Fibroblast of peridontal ligament (primary cell): ENCODE results near the gene ABCB11.
A peak's percentile ranks its signal among the peaks of the same experiment; 100 is the strongest.
"Not testable (repeated sequence)": the region's sequence is repeated elsewhere in the genome, so short reads cannot be mapped to it uniquely, and the experiment has no call there.

Experiments
- DNase-seq: peaks from one replicate; pipeline ENCODE4 v3.0.0-alpha.2; 2010; ENCODE audit errors: extremely low read depth

ABCB11 gene

DNA sequence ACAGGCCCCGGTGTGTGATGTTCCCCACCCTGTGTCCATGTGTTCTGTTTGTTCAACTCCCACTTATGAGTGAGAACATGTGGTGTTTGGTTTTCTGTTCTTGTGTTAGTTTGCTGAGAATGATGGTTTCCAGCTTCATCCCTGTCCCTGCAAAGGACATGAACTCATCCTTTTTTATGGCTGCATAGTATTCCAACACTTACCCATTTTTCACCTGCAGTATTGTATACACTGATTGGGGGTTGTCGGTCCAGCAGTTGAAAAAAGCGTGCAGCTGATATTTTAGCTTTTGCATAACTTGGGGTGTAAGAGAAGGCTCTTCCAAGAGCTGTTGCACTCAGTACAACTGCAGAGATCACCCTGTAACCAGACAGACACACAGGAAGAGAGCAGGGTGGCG lies 99.0 kb downstream of the ABCB11 start:
- not testable (repeated sequence) for DNase-seq

- DNase-seq, result no peak
Observed at GRCh38 chr2:168930242-168930641, 100.9 kb downstream of the ABCB11 start.

GRCh38 chr2:168929031-168929430 lies 102.1 kb downstream of the ABCB11 start:
- DNase-seq, result no peak

DNA sequence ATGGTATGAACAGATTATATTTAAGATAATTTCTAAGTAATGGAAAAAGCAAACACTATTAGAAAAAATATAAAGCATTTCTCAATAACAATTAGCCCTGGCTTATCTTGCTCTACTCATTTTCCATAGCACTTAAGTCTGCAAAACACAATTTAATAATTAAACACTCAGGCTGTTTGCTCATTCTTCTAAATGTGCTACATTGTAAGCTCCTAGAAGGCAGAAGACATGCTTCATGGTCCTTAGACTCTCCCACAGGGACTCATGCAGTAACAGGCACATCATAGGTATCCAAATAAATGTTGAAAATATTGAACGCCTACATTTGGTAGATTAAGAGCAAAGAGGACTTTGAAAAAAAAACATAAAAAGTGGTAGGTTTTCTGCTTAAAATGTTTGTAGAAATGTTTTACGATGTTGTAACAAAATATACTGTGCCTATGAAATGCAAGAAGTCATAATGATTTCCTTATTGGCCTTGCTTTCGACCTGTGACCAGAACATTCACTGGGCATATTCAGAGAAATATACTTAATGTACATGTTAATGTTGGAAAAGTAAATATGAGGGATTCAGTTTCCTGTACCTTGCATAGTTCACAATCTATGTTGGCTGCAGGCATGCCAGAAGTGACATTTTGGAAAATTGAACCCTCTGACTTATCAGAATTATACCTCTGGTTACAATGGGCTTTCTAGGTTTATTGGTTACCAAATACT lies 102.9 kb downstream of the ABCB11 start:
- DNase-seq, result no peak

GRCh38 chr2:168926621-168927386 lies 104.3 kb downstream of the ABCB11 start:
- no peak for DNase-seq

- DNase-seq, result peak; percentile 67
Observed at GRCh38 chr2:168920504-168921157, 110.5 kb downstream of the ABCB11 start.

GRCh38 chr2:168916331-168916675 lies 114.8 kb downstream of the ABCB11 start:
- DNase-seq, result no peak

DNA sequence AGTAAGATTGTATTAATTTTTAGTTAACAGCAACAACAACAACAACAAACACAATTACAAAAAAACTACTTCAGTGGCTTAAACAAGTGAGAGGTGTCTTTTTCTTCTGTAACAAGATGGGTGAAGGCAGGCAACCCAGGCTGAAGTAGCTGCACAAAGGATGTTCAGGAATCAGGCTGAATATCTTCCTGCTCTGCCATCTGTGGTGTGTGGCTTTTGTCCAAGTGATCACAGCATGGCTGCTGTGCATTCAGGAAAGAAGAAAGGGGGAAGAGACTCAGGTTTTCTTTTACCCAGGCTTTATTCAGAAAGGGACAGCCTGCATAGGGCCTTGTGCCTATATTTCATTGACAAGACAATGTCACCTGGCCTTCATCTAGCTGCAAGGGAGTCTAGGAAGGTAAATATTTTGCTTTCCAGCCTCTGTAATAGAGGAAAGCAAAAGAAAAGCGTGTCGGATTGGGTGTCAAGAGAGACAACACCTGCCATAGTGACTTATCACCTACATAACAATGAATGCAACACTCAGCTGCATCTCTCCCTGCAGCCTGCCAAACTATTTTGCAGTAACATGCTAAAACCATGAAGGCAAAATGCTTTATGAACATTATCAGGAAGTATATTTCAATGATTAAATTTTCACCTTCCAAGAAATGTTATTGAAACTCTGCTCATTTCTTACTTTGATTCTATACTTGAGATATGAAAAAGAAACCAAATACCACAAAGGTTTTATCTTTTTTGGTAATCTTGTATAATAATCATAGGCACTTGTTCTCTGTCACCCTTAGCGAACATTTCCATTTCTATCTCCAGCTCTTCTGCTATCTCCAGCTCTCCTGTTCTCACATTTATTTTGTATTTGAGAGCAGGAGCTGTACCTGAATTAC lies 115.4 kb downstream of the ABCB11 start:
- DNase-seq, result no peak

- no peak for DNase-seq
Observed at GRCh38 chr2:168913495-168913894, 117.6 kb downstream of the ABCB11 start.

DNA sequence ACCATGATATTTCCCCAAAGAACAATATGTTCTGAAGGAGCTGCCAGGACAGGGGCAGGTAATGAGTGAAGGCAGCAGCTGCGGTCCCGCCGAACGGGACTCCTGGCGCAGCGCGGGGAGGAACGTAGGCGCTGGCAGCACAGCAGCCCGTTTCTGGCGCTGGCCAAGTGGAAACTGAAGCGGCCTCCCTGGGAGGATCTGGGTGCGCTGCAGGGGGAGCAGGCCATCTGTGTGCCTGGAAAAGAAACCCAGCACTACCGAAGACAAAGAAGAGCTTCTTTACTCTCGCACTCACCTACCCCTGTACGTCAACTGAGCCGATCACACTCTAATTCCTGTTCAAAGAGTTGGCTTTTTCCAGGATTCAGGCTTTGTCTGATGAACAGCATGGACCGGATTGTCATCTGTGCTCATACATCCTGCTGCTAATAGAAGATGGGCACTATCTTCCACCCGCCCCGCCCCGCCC lies 118.2 kb downstream of the ABCB11 start:
- DNase-seq, result peak; percentile 31

GRCh38 chr2:168912466-168912865 lies 118.7 kb downstream of the ABCB11 start:
- DNase-seq, result peak; percentile 6

DNA sequence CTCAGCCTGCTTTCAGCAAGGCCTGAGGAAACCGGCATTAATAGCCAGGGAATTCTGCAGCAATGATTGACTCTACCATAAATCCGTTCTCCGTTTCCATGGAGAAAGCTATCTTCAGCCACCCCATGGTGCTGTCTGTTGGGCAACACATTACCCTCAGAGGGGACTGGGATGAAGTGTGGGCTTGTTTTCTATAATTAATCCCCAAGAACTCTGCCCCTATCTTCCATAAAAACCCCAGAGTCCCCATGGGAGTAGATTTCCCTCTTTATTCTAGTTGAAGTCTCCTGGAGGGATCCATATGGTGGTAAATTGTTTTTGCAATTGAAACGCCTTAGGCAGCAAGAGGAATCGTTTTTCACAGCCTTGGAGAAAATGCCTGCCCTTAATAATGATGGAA lies 120.8 kb downstream of the ABCB11 start:
- DNase-seq, result no peak

GRCh38 chr2:168907940-168908662 lies 123.0 kb downstream of the ABCB11 start:
- no peak for DNase-seq

DNA sequence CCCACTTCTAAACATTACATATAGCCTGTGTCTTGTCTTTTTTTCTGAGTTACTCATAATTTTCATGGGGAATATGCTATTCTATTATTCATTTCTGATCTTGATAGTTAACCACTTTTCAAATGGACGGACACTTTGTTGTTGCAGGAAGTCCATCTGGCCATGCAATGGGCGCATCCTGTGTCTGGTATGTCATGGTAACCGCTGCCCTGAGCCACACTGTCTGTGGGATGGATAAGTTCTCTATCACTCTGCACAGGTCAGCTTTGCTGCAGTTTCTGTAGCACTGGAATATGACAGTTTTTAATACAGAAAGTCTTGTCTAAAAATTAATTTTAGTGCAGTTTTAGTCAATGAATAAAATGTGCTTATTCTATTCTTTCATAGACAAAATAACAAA lies 126.8 kb downstream of the ABCB11 start:
- no peak for DNase-seq

- DNase-seq, result no peak
Observed at GRCh38 chr2:168903888-168904287, 127.2 kb downstream of the ABCB11 start.

DNA sequence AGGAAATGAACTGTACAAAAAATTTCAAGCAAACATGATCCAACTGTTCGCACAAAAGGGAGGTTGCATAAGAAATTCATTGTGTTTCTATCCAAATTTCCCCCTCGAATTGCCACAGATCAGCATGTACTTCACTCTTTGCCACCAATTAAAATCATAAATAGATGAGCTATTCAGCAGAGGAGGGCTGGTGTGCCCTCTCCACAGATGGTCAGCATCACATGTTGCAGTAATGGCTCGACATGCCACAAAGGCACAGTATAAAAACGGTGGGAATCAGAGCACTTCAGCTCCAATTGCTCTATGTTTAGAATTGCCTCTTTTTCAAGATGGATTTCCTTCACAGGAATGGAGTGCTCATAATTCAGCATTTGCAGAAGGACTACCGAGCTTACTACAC lies 130.1 kb downstream of the ABCB11 start, which contains the start of gene G6PC2:
Gene G6PC2, plus strand, starts transcription at position 289 of the 400 bp plus-strand sequence. Its CDS starts 41 bp downstream, at position 330.
- DNase-seq, result no peak

- DNase-seq, result no peak
Observed at GRCh38 chr2:168897449-168897848, 133.7 kb downstream of the ABCB11 start.

DNA sequence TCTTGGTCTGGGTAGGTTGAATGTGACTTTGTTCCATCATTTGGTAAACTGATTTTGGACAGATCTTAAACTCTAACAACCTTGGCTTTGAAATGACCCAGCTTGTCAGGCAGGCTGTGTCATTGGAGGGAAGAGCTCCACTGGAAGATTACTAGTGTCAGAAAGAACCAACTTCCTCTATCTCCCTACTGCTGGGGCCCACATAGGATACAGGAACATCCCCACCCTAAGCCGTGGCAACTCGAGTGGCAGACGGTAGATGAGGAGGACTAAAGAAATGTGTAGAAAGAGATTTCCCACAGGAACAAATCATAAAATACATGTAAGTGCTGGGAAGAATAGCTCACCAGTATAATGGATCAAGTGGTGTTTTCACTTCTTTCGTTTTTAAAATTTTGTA lies 134.3 kb downstream of the ABCB11 start:
- no peak for DNase-seq

DNA sequence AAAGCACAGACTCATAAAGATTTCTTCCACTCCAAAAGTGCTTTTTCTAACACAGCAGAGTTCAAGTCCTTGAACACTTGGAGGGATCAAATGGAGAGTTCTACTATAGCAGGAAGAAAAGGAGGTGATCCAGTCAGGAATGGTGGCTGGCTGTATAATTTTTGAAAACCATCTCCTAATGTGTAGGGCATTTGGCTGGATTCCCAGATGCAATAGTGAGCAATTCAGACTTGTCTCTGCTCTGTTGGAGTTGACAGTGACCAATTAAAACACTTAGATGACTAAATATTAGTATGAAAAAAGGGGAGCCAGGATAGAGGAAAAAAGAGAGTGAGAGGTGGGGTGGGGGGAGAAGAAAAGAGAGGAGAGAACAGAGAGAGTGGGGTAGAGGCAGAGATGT lies 135.4 kb downstream of the ABCB11 start:
- DNase-seq, result no peak

DNA sequence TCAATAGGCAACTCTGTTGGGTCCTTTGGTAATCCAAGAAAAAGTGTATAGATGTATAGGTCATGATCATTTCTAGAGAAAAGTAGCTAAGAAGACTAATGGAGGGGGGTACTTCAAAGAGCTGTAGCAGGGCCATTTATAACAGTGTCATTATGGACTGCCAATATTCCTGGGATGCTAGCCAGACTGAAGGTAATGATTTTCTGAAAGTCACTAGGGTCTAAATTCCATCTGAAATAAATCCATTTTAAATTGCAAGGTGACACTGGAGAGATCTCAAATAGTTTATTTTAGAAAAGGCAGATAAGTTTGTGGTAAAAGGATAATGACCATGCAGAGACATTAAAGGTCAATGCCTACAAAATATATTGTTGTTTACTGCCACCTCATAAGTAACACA lies 136.4 kb downstream of the ABCB11 start:
- DNase-seq, result no peak

DNA sequence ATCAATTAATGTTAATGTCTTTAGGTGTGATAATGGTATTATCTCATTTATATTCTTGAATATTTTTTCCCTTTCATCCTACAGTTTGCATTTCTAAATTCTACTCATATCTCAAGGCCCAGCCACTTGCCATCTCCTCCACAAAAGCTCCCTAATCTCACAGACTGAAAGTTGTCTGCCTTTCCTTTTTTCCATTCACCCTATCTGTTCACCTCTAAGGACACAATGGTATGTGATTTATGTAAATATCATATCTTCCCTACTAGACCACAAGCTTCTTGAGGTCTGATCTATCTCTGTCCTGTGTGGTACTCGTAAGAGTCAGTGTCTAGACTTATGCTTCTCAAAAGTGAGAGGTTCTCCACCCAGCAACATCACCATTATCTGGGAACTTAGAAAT lies 137.0 kb downstream of the ABCB11 start:
- no peak for DNase-seq
